GM13976 (cell line): Measurements from ENCODE around the gene ING3.
A peak's percentile ranks its signal among the peaks of the same experiment; 100 is the strongest.

Experiments
- DNase-seq: peaks from one replicate; pipeline ENCODE4 v3.0.0; 2012; ENCODE audit warnings: low spot score
- in situ Hi-C: fragments of 300-500 bp; cut with MboI; formaldehyde crosslinking; loops from one replicate; pipeline ENCODE4 v1.12.0; 2022; ENCODE audit warnings: low sequenced_read_pairs, mixed read lengths, inconsistent platforms; ENCODE audit not compliant: unreplicated experiment
- TF ChIP-seq, protein P1 (sequence below): IDR thresholded peaks from 2 replicates; pipeline ENCODE4 v1.5.1; 2012; ENCODE audit warnings: borderline replicate concordance, mild to moderate bottlenecking; ENCODE audit not compliant: insufficient read depth; ENCODE audit errors: extremely low read depth, missing control alignments, control extremely low read depth

Gene ING3

DNA sequence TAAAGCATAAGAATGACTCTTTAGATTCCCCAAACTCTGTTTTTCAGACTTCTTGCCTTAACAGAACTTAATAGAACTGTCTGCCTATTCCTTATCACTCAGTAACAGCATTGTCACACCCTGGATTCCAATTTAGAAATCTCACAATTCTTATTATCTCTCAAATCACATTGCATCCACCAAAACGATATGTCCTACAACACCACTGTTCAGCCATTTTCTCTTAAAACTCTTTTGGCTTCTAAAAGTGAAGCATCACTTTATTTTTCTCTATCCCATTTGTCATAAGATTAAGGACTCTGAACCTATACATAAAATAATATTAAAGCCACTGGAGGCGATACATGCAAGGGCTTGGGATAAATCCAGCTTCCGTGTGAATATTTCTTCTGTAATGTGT is 36.7 kb downstream of the ING3 start:
- DNase-seq: no peak

DNA sequence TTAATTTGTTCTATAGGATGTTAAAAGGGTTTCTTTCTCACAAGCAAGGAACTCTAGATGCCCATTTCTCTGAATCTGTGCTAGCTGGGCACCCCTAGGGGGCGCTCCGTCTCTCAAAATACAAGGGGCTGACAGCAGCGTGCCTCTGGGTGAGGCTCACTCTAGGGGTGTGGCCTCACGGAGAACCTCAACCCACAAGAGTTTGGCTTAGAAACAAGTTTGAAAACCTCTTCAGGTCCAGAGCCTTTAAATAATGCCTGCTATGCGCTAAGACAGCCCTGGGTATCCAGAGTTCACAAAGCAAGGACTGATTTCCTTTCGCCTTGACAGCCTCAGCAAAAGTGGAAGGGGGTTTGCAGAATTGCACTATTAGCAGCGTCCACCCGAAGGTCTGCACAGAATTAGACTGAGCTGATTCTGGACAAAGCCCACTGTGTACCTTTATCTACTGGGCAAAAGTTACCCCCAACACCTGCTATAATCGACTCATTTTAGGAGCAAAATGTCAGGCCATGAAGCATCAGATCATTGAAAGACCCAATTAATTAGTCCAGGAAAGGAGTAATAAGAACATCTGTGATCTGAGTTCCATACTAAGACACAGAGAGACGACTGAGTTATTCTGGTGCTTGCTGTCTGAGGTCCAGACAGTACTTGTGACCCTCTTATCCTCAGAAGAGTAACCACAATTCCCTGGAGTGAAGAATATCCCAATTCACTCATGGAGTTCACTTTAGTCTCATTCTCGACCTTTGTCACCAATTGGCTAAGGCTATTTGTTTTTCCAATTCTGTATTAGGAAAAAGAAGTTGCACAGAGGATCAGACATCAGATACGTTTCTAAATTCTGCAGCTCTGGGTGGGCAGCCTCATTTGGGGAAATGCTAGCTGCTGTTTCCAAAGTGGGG is 37.4 kb downstream of the ING3 start:
- TF ChIP-seq, protein P1, sequence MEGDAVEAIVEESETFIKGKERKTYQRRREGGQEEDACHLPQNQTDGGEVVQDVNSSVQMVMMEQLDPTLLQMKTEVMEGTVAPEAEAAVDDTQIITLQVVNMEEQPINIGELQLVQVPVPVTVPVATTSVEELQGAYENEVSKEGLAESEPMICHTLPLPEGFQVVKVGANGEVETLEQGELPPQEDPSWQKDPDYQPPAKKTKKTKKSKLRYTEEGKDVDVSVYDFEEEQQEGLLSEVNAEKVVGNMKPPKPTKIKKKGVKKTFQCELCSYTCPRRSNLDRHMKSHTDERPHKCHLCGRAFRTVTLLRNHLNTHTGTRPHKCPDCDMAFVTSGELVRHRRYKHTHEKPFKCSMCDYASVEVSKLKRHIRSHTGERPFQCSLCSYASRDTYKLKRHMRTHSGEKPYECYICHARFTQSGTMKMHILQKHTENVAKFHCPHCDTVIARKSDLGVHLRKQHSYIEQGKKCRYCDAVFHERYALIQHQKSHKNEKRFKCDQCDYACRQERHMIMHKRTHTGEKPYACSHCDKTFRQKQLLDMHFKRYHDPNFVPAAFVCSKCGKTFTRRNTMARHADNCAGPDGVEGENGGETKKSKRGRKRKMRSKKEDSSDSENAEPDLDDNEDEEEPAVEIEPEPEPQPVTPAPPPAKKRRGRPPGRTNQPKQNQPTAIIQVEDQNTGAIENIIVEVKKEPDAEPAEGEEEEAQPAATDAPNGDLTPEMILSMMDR: peak; percentile 91
- in situ Hi-C loops: loop anchor here (25.0 kb wide), 2 partner anchors 99 to 349 kb away; partner anchors contain the start of gene WNT16
- peak; percentile 79 for DNase-seq

More for the DNA sequence above, 36.7 kb downstream of the ING3 start:
- TF ChIP-seq, protein P1: no peak
- in situ Hi-C loops: loop anchor here (25.0 kb wide), 2 partner anchors 100 to 350 kb away; partner anchors contain the start of gene WNT16

DNA sequence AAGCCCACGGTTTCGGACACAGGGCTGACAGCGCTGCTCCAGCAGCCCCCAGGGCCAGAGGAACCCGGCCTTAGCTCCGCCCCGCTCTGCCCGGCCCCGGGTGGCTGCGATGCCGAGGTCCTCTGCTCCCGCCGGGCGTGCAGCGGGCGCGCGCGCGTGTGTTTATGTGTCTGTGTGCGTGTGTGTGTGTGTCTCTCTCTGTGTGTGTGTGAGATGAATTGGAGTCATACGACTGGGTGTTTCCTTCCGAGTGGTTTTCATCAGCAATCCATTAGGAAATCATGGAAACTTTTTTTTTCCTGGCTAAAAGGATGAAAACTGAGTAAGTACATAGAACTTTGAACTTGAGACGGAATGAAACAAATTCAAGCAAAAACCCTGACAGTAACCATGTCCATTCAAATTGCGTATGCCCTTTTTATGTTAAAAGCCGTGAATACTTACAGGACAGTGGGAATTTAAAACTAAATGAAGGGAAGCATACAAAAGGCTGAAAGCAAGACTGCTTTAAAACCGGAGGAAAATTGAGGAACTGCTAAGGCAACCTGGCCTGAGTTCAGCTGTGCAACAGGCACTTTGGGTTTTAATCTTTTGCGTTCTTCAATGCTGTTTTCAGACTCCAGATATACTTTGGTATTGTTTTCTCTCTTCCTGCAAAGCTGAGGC is 38.1 kb downstream of the ING3 start, which contains the start of gene CPED1:
Gene CPED1, plus strand, starts transcription at position 121 of the 666 bp plus-strand sequence. CDS start 911 bp downstream, outside the sequence.
- peak; percentile 38 for DNase-seq
- TF ChIP-seq, protein P1: no peak
- in situ Hi-C loops: loop anchor here (25.0 kb wide), 2 partner anchors 99 to 349 kb away; partner anchors contain the start of gene WNT16

DNA sequence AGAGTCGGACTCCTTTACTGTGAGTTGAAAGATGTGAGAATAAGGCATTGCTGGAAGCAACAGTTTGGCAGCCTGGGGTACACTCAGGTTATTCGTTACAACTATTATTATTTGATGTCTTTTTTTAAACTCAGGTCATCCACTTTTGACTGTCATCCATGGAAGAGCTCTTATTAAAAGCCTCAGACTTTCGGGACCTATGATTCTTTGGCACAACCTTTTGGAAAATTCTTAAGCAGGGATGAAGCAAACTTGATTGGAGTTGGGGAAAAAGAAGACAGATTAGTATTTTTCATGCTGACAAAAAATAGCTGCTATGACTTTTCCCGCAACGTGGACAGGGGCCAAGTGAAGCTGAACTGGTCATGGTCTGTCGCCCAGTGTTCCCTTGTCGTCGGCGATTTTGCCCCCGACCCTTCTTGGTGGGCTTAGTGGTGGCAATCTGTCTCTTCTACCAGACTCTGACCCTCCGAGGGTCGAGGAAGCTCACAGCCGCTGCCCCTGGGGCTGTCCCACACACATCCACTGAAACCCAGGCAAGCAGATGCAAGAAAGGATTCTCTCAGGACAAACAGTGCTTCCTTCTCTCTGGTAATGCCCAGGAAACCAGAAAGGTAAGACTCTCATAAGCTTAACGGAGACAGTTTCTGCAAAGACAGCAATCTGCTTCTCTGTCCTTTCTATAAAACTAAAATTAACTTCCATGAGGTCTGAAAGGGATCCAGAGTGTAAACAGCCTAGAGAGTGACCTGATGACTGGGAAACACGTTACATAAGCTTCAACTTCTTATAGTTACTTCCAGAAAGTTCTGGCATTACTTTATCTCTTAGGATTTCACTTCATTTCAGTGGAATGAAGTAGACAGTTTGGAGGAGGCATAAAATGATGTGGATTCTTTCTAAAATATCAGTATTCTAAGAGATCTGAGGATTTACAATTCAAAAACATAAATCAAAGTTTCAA is 39.0 kb downstream of the ING3 start:
- in situ Hi-C loops: loop anchor here (25.0 kb wide), 2 partner anchors 98 to 348 kb away; partner anchors contain the start of gene WNT16
- DNase-seq: no peak
- TF ChIP-seq, protein P1: no peak

DNA sequence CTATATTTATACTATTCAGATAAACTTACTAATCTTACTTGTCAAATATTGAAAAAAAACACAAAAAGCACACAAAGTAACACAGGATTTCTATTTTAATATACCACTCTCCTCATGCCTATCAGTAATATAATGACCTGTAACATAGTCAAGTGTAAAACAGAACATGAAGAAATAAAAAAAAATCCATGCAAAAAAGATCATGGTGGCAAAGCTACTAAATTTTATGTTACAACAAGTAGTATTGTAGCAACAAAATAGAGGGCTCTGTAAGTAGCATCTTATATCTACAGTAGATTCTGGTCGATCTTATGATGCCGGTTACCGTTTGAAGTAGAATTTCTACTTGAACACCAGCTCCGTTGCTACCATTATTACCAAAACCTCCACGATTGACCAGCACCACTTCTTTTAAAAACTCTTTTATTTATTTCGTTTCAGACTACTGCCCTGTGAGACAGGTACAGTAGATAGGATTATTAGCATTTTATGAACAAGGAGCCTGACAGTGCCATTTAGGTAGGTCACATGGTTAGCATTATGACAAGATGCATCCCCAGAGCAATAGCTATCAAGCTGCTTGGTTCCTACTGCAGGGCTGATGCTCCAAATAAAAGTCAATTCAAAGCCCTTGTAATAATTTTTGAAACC is 40.0 kb downstream of the ING3 start:
- DNase-seq: no peak
- TF ChIP-seq, protein P1: no peak
- in situ Hi-C loops: loop anchor here (25.0 kb wide), 2 partner anchors 97 to 347 kb away; partner anchors contain the start of gene WNT16

DNA sequence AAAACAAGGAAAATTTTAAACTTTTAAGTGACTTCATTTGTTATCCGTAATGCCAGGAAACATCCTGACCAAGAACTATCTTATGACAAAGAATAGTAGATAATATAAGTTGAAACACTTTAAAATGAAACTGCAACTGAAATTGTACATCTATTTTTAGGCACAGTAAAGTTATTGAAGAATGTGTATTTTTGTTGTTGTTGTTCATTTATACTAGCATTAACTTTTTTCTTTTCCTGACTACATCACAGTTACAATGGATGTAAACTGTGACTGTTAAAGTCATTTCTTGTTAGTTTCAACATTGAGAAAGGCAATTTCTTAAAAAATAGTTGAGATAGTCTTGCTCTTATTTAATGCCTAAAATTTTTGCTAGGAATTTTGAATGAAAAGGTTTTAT is 40.6 kb downstream of the ING3 start:
- in situ Hi-C loops: loop anchor here (25.0 kb wide), 2 partner anchors 96 to 346 kb away; partner anchors contain the start of gene WNT16

More for the DNA sequence above, 40.6 kb downstream of the ING3 start:
- TF ChIP-seq, protein P1: no peak
- DNase-seq: no peak
